Ammon's horn (tissue), 1 donor: ENCODE data around the gene CAGE1.

Source experiments
- DNase-seq: peaks from one replicate; pipeline ENCODE4 v3.0.0-alpha.2; 2016; ENCODE audit warnings: low spot score

The CAGE1 gene

GRCh38 chr6:7311917-7312615 is 77.5 kb downstream of the CAGE1 start:
- DNase-seq = peak; percentile 63

- no peak for DNase-seq
Observed at GRCh38 chr6:7311176-7311575, 78.4 kb downstream of the CAGE1 start.

GRCh38 chr6:7309050-7309449 is 80.5 kb downstream of the CAGE1 start:
- DNase-seq = no peak

- no peak for DNase-seq
Observed at GRCh38 chr6:7307533-7307932, 82.0 kb downstream of the CAGE1 start.

GRCh38 chr6:7304821-7305220 is 84.7 kb downstream of the CAGE1 start:
- no peak for DNase-seq

GRCh38 chr6:7301702-7302101 is 87.8 kb downstream of the CAGE1 start:
- no peak for DNase-seq

GRCh38 chr6:7300926-7301325 is 88.6 kb downstream of the CAGE1 start:
- DNase-seq = no peak

GRCh38 chr6:7298113-7298512 is 91.4 kb downstream of the CAGE1 start:
- DNase-seq = no peak

- no peak for DNase-seq
Observed at GRCh38 chr6:7296602-7297001, 92.9 kb downstream of the CAGE1 start.

- DNase-seq = no peak
Observed at GRCh38 chr6:7295916-7296315, 93.6 kb downstream of the CAGE1 start.

- DNase-seq = no peak
Observed at GRCh38 chr6:7292596-7293255, 96.8 kb downstream of the CAGE1 start.

GRCh38 chr6:7290079-7290478 is 99.5 kb downstream of the CAGE1 start:
- DNase-seq = no peak

- DNase-seq = no peak
Observed at GRCh38 chr6:7285416-7285815, 104.1 kb downstream of the CAGE1 start.

GRCh38 chr6:7283676-7284075 is 105.9 kb downstream of the CAGE1 start:
- DNase-seq = no peak

- DNase-seq = no peak
Observed at GRCh38 chr6:7282097-7282906, 107.2 kb downstream of the CAGE1 start.
